HepG2 (cell line): ENCODE results near the gene AHCY. TPM values are rescaled to one million over a fixed set of nuclear protein-coding genes. Genes with fewer than 3 reads are reported as not detected.

Experiments
- BORCS8-MEF2B ChIP-seq: sonication (generic); formaldehyde crosslinking; IDR thresholded peaks from 2 replicates; pipeline ENCODE4 v1.8.0; 2022; ENCODE audit warnings: mild to moderate bottlenecking, missing genetic modification reagents
- FUBP1 ChIP-seq: sonication (generic); formaldehyde crosslinking; IDR thresholded peaks from 2 replicates; pipeline ENCODE4 v1.5.1; 2020; ENCODE audit warnings: missing genetic modification reagents, mild to moderate bottlenecking, borderline replicate concordance
- GFI1 ChIP-seq: sonication (generic); formaldehyde crosslinking; IDR thresholded peaks from 2 replicates; pipeline ENCODE4 v1.5.0; 2020; ENCODE audit warnings: missing genetic modification reagents, mild to moderate bottlenecking, borderline replicate concordance
- HNF1B ChIP-seq: sonication (generic); formaldehyde crosslinking; IDR thresholded peaks from 2 replicates; pipeline ENCODE4 v1.5.1; 2020; ENCODE audit warnings: mild to moderate bottlenecking, moderate library complexity, missing genetic modification reagents
- PCBP1 ChIP-seq: fragments of 200-400 bp; formaldehyde crosslinking; IDR thresholded peaks from 2 replicates; pipeline ENCODE4 v1.6.1; 2017; ENCODE audit warnings: mild to moderate bottlenecking, low read depth, low read length, borderline replicate concordance
- RARG ChIP-seq: sonication (generic); formaldehyde crosslinking; IDR thresholded peaks from 2 replicates; pipeline ENCODE4 v1.4.0; 2020; ENCODE audit warnings: low read depth, mild to moderate bottlenecking, missing genetic modification reagents
- SOX13 ChIP-seq, 3 experiments: fragments of 450-650 bp in 1 of 3; sonication (generic) in 1 of 3; formaldehyde crosslinking in 1 of 3; IDR thresholded peaks in 2 of 3; conservative IDR thresholded peaks in 1 of 3; 2 replicates each; pipeline versions ENCODE4 v1.5.0 to v1.6.1; 2016 to 2020; ENCODE audit warnings: antibody characterized with exemption in 1 of 3, mild to moderate bottlenecking in 1 of 3, missing compliant biosample characterization in 1 of 3, missing genetic modification reagents in 1 of 3, moderate library complexity in 1 of 3
- SOX5 ChIP-seq: IDR thresholded peaks from 2 replicates; pipeline ENCODE4 v1.6.1; 2016; ENCODE audit warnings: borderline replicate concordance
- TBX2 ChIP-seq: sonication (generic); formaldehyde crosslinking; IDR thresholded peaks from 2 replicates; pipeline ENCODE4 v1.5.0; 2020; ENCODE audit warnings: missing genetic modification reagents, mild to moderate bottlenecking, borderline replicate concordance
- TOE1 ChIP-seq: sonication (generic); formaldehyde crosslinking; IDR thresholded peaks from 2 replicates; pipeline ENCODE4 v1.4.0; 2020; ENCODE audit warnings: mild to moderate bottlenecking, missing genetic modification reagents
- ZNF17 ChIP-seq: sonication (generic); formaldehyde crosslinking; IDR thresholded peaks from 2 replicates; pipeline ENCODE4 v1.5.0; 2020; ENCODE audit warnings: mild to moderate bottlenecking, missing genetic modification reagents
- ZNF326 ChIP-seq: sonication (generic); formaldehyde crosslinking; IDR thresholded peaks from 2 replicates; pipeline ENCODE4 v1.4.0; 2020; ENCODE audit warnings: missing genetic modification reagents, borderline replicate concordance
- ZNF367 ChIP-seq: sonication (generic); formaldehyde crosslinking; IDR thresholded peaks from 2 replicates; pipeline ENCODE4 v1.4.0; 2020; ENCODE audit warnings: missing genetic modification reagents, borderline replicate concordance
- ZNF460 ChIP-seq: sonication (generic); formaldehyde crosslinking; IDR thresholded peaks from 2 replicates; pipeline ENCODE4 v1.5.1; 2020; ENCODE audit warnings: missing genetic modification reagents, mild to moderate bottlenecking, borderline replicate concordance
- polyA plus RNA-seq, 8 experiments: library from polyadenylated mRNA; depleted of rRNA in 3 of 8; stranded (reverse) in 7 of 8; unstranded in 1 of 8; fragments of >200 nt; fragmentation: Illumina TruSeq in 4 of 8; extraction: Trizol in 4 of 8; gene quantifications; 2 replicates each; pipeline versions ENCODE4 v1.2.1 to v1.2.3, GENCODE V29; 2011 to 2016; ENCODE audit warnings: low read depth in 4 of 8, missing spikeins in 1 of 8, mixed read lengths in 1 of 8; ENCODE audit not compliant: insufficient read depth in 1 of 8
- total RNA-seq, 5 experiments: library from RNA; depleted of rRNA; stranded (reverse); fragments of >200 nt; fragmentation: Illumina TruSeq; extraction: Trizol; gene quantifications; 2 replicates each; pipeline ENCODE4 v1.2.3, GENCODE V29; 2016; ENCODE audit warnings: low read depth in 1 of 5
- TF ChIP-seq, protein P1 (sequence below): sonication (generic); formaldehyde crosslinking; IDR thresholded peaks from 2 replicates; pipeline ENCODE4 v1.8.0; 2022; ENCODE audit warnings: missing genetic modification reagents, mild to moderate bottlenecking, moderate library complexity, borderline replicate concordance
- TF ChIP-seq, protein P2 (sequence below): sonication (generic); formaldehyde crosslinking; IDR thresholded peaks from 2 replicates; pipeline ENCODE4 v1.4.0; 2020; ENCODE audit warnings: missing genetic modification reagents
- TF ChIP-seq, protein P3 (sequence below): sonication (generic); formaldehyde crosslinking; IDR thresholded peaks from 2 replicates; pipeline ENCODE4 v1.4.0; 2020; ENCODE audit warnings: mild to moderate bottlenecking, missing genetic modification reagents, borderline replicate concordance

Gene AHCY
- total and polyA plus RNA-seq, 2 of the 13 experiments (the other 11 are each of a cell fraction or from before 2014, with no cell fraction given): 407 to 419 TPM

DNA sequence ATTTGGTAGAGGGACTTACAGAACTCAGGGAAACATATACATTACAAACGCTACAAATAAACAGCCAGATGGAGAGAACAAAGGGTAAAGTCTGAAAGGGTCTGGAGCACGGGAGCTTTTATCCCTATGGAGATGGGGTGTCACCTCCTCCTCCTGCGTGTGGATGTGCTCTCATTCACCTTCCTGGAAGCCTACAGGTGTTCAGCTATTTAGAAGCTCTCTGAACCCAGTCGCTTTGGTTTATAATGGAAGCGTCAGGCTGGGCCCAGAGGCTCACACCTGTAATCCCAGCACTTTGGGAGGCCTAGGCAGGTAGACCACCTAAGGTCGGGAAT, 42.2 kb upstream of the AHCY start (continued):
- 0 out of 2 replicates have a peak, but pooled peaks have one; percentile 17 for TF ChIP-seq TBX2
- no peak for TF ChIP-seq ZNF367 (CRISPR knock-in tag)
- 0 out of 2 replicates have a peak, but pooled peaks have one; percentile 22 for TF ChIP-seq HNF1B
- no peak for TF ChIP-seq ZNF17 (CRISPR knock-in tag)
- no peak for TF ChIP-seq BORCS8-MEF2B (CRISPR knock-in tag)
- TF ChIP-seq, protein P1, sequence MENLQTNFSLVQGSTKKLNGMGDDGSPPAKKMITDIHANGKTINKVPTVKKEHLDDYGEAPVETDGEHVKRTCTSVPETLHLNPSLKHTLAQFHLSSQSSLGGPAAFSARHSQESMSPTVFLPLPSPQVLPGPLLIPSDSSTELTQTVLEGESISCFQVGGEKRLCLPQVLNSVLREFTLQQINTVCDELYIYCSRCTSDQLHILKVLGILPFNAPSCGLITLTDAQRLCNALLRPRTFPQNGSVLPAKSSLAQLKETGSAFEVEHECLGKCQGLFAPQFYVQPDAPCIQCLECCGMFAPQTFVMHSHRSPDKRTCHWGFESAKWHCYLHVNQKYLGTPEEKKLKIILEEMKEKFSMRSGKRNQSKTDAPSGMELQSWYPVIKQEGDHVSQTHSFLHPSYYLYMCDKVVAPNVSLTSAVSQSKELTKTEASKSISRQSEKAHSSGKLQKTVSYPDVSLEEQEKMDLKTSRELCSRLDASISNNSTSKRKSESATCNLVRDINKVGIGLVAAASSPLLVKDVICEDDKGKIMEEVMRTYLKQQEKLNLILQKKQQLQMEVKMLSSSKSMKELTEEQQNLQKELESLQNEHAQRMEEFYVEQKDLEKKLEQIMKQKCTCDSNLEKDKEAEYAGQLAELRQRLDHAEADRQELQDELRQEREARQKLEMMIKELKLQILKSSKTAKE: no peak
- TF ChIP-seq TOE1 (CRISPR knock-in tag): no peak
- TF ChIP-seq, protein P2, sequence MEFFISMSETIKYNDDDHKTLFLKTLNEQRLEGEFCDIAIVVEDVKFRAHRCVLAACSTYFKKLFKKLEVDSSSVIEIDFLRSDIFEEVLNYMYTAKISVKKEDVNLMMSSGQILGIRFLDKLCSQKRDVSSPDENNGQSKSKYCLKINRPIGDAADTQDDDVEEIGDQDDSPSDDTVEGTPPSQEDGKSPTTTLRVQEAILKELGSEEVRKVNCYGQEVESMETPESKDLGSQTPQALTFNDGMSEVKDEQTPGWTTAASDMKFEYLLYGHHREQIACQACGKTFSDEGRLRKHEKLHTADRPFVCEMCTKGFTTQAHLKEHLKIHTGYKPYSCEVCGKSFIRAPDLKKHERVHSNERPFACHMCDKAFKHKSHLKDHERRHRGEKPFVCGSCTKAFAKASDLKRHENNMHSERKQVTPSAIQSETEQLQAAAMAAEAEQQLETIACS: no peak
- 0 out of 2 replicates have a peak, but pooled peaks have one; percentile 18 for TF ChIP-seq FUBP1 (CRISPR knock-in tag)
- no peak for TF ChIP-seq GFI1 (CRISPR knock-in tag)
- no peak for TF ChIP-seq RARG (CRISPR knock-in tag)
- TF ChIP-seq SOX13 (IDR thresholded peaks at IDR 0.05): no peak
- TF ChIP-seq SOX13 (CRISPR knock-in tag; conservative IDR thresholded peaks at IDR 0.05 in 1 of 2, IDR thresholded peaks at IDR 0.05 in 1 of 2): 0 out of 4 replicates have a peak, but pooled peaks of 1 of the 2 experiments have one; percentile 14
- TF ChIP-seq PCBP1: no peak
- TF ChIP-seq, protein P3, sequence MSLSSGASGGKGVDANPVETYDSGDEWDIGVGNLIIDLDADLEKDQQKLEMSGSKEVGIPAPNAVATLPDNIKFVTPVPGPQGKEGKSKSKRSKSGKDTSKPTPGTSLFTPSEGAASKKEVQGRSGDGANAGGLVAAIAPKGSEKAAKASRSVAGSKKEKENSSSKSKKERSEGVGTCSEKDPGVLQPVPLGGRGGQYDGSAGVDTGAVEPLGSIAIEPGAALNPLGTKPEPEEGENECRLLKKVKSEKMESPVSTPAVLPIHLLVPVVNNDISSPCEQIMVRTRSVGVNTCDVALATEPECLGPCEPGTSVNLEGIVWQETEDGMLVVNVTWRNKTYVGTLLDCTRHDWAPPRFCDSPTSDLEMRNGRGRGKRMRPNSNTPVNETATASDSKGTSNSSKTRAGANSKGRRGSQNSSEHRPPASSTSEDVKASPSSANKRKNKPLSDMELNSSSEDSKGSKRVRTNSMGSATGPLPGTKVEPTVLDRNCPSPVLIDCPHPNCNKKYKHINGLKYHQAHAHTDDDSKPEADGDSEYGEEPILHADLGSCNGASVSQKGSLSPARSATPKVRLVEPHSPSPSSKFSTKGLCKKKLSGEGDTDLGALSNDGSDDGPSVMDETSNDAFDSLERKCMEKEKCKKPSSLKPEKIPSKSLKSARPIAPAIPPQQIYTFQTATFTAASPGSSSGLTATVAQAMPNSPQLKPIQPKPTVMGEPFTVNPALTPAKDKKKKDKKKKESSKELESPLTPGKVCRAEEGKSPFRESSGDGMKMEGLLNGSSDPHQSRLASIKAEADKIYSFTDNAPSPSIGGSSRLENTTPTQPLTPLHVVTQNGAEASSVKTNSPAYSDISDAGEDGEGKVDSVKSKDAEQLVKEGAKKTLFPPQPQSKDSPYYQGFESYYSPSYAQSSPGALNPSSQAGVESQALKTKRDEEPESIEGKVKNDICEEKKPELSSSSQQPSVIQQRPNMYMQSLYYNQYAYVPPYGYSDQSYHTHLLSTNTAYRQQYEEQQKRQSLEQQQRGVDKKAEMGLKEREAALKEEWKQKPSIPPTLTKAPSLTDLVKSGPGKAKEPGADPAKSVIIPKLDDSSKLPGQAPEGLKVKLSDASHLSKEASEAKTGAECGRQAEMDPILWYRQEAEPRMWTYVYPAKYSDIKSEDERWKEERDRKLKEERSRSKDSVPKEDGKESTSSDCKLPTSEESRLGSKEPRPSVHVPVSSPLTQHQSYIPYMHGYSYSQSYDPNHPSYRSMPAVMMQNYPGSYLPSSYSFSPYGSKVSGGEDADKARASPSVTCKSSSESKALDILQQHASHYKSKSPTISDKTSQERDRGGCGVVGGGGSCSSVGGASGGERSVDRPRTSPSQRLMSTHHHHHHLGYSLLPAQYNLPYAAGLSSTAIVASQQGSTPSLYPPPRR (CRISPR knock-in tag): no peak
- TF ChIP-seq ZNF326 (CRISPR knock-in tag): no peak
- no peak for TF ChIP-seq SOX5 (CRISPR knock-in tag)
- no peak for TF ChIP-seq ZNF460 (CRISPR knock-in tag)
